Measurements from ENCODE around the gene ACP1. TPM values are rescaled to one million over a fixed set of nuclear protein-coding genes. Genes with fewer than 3 reads are reported as not detected.

ACP1 gene
- total and polyA plus RNA-seq, 10 of the 15 experiments (the other 5 are each of a cell fraction or from before 2014, with no cell fraction given), result 120 to 468 (median 175) TPM

DNA sequence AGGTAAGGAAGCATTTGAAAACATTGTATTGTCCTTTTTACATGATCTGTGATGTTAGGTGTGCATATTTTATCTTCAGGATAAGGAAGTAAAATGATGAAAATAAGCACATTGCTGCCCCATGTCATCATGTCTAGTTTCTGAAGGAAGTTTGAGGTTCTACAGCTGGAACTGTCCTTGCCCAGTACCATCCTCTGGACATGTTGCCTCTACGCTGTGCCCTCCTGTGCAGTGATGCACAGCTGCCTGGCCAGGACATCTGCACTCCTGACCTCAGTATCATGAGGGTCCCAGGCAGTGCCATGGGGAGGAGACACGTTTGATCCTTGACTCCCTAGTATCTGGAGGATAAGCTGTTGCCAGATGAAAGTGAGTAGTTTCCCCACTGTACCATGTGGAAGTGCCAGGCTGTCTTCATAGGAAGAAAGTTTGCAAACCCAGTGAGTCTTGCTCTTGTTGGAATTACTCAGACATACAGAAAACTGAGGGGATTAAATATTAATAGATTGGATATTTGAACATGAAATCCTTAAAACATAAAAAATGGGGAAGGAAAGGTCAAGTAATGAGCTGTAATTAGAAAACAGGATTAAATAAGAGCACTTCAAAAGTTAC is 13.7 kb downstream of the ACP1 start:
- no peaks in the 10 kb centered on the region for H3K27me3 ChIP-seq (replicated peaks in 1 of 2; ENCODE audit: control insufficient read depth in 2 of 2, insufficient read depth in 2 of 2, low read length in 1 of 2)
- intact Hi-C loops (cut with micrococcal nuclease; ENCODE audit: unreplicated experiment) (no loop called here), in situ Hi-C loops (cut with MboI) (no loop called here)
- H2AFZ ChIP-seq (ENCODE audit: control insufficient read depth, low read depth, low read length), result no peak overlapping the region
- H3K36me3 ChIP-seq (ENCODE audit: control insufficient read depth in 2 of 2, insufficient read depth in 2 of 2, low read length in 1 of 2), result peaks cover 28 to 44% of the 10 kb centered on the region in 2 experiments
- no peak overlapping the region for H3K27ac ChIP-seq (ENCODE audit: control insufficient read depth, insufficient read depth)
- peaks cover 5% of the 10 kb centered on the region; the same call in 1 of the 2 replicates for H3K79me2 ChIP-seq (ENCODE audit: control insufficient read depth, insufficient read depth, low read length)
- BruUV-seq (replicated peaks), result no TSS peak
- no peak for TF ChIP-seq STAT1 (conservative IDR thresholded peaks at IDR 0.05)
- TF ChIP-seq, protein P1, sequence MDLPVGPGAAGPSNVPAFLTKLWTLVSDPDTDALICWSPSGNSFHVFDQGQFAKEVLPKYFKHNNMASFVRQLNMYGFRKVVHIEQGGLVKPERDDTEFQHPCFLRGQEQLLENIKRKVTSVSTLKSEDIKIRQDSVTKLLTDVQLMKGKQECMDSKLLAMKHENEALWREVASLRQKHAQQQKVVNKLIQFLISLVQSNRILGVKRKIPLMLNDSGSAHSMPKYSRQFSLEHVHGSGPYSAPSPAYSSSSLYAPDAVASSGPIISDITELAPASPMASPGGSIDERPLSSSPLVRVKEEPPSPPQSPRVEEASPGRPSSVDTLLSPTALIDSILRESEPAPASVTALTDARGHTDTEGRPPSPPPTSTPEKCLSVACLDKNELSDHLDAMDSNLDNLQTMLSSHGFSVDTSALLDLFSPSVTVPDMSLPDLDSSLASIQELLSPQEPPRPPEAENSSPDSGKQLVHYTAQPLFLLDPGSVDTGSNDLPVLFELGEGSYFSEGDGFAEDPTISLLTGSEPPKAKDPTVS (IDR thresholded peaks at IDR 0.05; ENCODE audit: low read depth, low read length), result no peak
- no peak for TF ChIP-seq SMARCA5 (IDR thresholded peaks at IDR 0.05)
- TF ChIP-seq EED (IDR thresholded peaks at IDR 0.05; ENCODE audit: low read depth), result no peak
- TF ChIP-seq, protein P2, sequence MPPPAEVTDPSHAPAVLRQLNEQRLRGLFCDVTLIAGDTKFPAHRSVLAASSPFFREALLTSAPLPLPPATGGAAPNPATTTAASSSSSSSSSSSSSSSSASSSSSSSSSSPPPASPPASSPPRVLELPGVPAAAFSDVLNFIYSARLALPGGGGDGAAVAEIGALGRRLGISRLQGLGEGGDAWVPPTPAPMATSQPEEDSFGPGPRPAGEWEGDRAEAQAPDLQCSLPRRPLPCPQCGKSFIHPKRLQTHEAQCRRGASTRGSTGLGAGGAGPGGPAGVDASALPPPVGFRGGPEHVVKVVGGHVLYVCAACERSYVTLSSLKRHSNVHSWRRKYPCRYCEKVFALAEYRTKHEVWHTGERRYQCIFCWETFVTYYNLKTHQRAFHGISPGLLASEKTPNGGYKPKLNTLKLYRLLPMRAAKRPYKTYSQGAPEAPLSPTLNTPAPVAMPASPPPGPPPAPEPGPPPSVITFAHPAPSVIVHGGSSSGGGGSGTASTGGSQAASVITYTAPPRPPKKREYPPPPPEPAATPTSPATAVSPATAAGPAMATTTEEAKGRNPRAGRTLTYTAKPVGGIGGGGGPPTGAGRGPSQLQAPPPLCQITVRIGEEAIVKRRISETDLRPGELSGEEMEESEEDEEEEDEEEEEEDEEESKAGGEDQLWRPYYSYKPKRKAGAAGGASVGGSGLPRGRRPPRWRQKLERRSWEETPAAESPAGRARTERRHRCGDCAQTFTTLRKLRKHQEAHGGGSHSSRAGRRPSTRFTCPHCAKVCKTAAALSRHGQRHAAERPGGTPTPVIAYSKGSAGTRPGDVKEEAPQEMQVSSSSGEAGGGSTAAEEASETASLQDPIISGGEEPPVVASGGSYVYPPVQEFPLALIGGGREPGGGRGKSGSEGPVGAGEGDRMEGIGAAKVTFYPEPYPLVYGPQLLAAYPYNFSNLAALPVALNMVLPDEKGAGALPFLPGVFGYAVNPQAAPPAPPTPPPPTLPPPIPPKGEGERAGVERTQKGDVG (CRISPR knock-in tag; IDR thresholded peaks at IDR 0.05), result no peak
- TF ChIP-seq ZBED1 (IDR thresholded peaks at IDR 0.05; ENCODE audit: borderline replicate concordance), result no peak
- TF ChIP-seq, protein P3, sequence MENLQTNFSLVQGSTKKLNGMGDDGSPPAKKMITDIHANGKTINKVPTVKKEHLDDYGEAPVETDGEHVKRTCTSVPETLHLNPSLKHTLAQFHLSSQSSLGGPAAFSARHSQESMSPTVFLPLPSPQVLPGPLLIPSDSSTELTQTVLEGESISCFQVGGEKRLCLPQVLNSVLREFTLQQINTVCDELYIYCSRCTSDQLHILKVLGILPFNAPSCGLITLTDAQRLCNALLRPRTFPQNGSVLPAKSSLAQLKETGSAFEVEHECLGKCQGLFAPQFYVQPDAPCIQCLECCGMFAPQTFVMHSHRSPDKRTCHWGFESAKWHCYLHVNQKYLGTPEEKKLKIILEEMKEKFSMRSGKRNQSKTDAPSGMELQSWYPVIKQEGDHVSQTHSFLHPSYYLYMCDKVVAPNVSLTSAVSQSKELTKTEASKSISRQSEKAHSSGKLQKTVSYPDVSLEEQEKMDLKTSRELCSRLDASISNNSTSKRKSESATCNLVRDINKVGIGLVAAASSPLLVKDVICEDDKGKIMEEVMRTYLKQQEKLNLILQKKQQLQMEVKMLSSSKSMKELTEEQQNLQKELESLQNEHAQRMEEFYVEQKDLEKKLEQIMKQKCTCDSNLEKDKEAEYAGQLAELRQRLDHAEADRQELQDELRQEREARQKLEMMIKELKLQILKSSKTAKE (IDR thresholded peaks at IDR 0.05; ENCODE audit: low read depth, poor library complexity, severe bottlenecking), result no peak
- FAIRE-seq (no peak), DNase-seq (ENCODE audit: low read depth, low spot score) (no peak), ATAC-seq (no peak)
- H3K4me1 ChIP-seq (ENCODE audit: control insufficient read depth, insufficient read depth, low read length), result peaks cover 12% of the 10 kb centered on the region
- H3K9me3 ChIP-seq (replicated peaks; ENCODE audit: control insufficient read depth, insufficient read depth, low read length), result no peaks in the 10 kb centered on the region
- no peak overlapping the region for H3K4me3 ChIP-seq
- WGBS (ENCODE audit: insufficient coverage, insufficient replicate concordance, low lambda C conversion rate, missing lambda C conversion rate), result 91% methylated on average over 2 of the region's 2 CpGs
- ChIA-PET RAD21 (ENCODE audit: unreplicated experiment) (no interaction called here), SMC1A (ENCODE audit: uncharacterized antibody, unreplicated experiment) (no interaction called here), POLR2A (no interaction called here), CTCF (no interaction called here)
- no peak overlapping the region for H3K9ac ChIP-seq (ENCODE audit: control insufficient read depth, insufficient read depth, low read length)
- no peaks in the 10 kb centered on the region; the same call in 1 of the 2 replicates for H4K20me1 ChIP-seq (ENCODE audit: control insufficient read depth, insufficient read depth)
- H3K4me2 ChIP-seq (ENCODE audit: control insufficient read depth, insufficient read depth), result no peak overlapping the region
